ENCODE data around the gene NOS3.

Gene NOS3

DNA sequence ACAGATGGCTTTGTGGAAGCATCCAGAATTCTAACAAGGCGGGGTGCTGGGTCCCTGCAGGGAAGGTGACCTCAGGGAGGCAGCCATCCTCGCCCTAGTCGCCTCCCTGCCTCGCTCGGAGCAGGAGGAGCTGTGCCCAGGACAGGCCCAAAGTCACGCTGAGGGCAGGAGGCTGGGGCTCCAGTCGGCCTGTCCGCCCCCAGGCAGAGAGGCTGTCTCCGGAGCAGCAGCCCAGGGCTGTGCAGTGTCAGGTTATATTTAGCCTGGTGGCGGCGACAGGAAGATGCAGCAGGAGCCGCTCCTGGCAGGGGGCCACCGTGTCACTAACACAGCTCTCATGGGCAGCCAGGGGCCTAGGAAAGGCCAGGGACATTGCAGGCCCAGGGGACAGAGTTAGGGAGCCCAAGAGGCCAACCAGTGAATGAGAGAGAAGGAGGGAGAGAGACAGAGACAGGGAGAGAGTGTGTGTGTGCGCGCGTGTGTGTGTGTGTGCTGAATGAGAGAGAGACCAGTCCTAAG, 26.2 kb upstream of the NOS3 start:
- no peak for DNase-seq (ENCODE audit: low read depth)

DNA sequence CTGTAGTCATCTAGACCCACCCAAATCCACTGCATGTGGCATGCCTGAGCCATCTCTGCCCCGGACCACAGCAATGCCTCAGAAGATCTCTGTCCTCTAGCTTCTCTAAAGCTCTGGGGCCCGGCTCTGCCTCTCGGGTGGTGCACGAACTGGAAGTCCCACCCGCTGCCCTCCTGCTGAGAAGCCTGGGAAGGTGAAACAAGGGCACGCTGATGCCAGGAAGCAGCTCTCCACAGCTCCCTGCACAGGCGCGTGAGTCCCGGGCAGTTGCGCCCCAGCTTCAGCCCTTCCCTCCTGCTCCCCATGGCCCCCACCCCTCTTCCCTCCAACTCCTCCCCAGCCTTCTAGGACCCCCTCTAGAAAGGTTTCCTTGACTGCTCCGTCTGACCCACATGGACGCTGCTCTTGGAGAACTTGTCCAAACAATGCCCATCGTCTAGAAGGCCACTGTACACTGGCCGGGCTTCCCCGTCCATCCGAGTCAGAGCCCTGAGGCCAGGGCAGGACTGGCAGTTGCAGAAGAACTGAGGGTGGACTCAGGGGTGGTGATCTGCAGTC, 25.5 kb upstream of the NOS3 start:
- DNase-seq (ENCODE audit: low read depth), result no peak

DNA sequence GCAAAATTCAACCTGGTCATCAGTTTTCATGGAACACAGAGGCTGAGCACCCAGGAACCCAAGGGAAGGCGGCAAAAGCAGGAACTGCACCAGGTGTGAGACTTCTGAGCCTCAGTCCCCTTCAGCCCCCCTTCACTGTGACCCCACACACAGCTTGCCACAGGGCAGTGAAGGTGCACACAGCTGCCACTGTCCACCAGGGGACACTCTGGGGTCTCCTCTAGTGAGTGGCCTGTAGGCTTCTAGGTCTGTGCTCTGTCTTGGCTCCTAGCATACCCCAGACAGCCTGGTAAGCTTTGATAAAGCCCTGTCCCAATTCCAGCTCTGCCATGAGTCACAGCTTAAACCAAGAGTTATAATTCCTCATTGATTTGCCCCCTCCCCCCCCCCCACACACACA, 24.8 kb upstream of the NOS3 start:
- DNase-seq (ENCODE audit: low read depth), result no peak

DNA sequence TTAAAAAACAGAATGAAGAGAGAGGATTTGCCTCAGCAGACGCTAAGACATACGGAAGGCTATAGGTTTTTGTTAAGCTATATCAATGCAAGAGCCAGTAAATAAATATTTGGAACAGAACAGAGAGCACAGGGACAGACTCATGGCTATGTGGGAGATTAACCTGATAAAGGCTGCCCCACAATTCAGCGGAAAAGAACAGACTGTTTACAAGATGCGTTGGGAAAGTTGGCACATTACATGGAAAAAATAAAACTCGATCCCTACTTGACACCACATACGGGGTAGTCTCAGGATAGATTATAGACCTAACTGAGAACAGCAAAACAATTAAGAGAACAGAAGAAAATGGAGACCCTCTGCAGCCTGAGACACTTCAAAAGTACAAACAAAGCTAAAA, 23.5 kb upstream of the NOS3 start:
- no peak for DNase-seq (ENCODE audit: low read depth)

DNA sequence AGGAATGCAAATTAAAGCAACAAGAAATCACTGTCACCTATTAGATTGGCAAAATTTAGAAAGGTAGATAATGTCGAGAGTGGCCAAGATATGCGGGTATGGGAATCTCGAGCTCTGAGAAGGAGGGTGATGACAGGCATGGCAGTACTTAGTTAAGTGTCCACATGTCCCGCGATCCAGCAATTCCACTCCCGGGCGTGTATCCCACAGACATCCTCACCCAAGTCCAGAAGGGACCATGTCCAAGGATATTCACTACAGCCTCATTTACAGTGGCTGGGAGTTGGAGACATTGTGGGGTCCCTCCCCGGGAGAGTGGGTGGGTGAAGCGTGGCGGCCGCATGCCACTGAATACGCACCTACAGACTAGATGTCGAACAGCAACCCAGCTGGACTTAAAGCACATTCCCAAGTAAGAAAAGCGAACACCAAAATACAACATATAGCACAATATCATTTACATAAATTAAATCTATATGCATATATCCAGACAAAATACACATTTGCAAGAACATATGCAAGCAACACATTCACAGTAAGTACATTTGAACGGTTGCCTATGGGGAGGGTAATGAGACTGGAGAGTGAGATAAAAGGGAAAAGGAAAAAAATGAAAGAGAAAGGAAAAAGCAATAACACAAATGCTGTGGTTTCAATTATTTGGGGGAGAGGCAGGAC, 22.6 kb upstream of the NOS3 start:
- no peak for DNase-seq (ENCODE audit: low read depth)

DNA sequence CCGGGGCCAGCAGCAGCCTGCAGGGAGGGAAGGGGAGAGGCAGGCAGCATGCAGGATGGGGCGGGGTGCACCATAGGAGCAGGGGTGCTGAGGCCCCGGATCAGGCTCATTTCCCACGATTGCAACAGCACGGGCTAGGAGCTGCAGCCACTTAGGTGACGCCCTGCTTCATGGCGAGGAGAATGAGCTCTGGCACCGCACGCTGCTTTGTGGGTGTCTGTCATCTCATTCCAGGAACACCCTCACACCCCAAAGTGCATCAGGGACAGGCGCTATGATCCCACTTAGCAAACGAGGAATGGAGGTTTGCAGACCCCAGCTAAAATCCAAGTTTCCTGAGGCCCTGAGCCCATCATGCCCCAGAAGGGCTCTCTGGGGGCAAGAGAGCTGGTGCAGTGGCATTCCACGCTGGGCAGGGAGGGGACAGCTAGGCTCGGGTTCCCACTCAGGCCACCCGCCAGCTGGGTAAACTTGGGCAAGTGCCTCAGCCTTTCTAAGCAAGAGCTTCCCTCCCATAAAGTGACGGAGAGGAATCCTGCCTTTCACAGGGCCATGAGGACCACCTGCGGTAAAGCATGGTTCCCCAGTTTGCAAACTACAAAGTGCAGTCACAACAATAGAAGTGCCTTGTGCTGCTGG, 22.0 kb upstream of the NOS3 start:
- DNase-seq (ENCODE audit: low read depth), result no peak

DNA sequence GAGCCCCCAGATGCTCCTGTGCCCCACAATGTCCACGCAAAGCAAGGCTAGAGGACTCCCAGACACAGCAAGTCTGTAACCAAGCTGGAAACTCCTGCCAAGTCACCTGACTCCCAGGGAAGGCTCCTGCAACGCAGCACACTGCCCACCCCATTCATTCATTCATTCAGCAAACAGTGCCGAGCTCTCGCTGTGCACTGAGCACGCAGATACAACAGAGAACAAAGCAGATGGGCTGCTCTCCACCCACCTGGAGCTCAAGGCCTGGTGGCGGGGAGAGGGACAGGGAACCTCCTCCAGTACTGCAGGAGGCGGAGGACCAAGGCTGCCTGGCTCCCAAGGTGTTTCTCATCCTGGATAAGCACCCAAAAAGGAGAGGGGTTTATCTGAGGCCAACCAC, 21.3 kb upstream of the NOS3 start:
- no peak for DNase-seq (ENCODE audit: low read depth)

DNA sequence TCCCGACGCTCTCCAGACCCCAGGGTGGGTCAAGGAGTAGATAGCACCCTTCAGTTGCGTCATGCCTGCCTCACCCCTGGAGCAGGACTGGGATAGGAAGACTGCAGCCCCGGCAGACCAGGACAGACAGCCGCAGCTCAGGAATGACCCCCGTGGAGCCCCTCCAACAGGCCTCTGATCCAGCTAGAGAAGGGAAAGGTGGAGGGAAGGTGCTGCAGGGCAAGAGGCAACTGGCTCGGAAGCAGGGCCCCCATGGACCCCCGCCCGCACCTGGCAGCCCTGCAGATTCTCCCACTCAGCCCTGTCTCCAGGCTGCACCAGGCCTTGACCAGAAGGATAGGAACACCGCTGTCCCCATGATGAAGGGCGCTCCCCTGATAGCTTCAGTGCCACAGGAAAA, 20.4 kb upstream of the NOS3 start:
- DNase-seq (ENCODE audit: low read depth), result no peak

DNA sequence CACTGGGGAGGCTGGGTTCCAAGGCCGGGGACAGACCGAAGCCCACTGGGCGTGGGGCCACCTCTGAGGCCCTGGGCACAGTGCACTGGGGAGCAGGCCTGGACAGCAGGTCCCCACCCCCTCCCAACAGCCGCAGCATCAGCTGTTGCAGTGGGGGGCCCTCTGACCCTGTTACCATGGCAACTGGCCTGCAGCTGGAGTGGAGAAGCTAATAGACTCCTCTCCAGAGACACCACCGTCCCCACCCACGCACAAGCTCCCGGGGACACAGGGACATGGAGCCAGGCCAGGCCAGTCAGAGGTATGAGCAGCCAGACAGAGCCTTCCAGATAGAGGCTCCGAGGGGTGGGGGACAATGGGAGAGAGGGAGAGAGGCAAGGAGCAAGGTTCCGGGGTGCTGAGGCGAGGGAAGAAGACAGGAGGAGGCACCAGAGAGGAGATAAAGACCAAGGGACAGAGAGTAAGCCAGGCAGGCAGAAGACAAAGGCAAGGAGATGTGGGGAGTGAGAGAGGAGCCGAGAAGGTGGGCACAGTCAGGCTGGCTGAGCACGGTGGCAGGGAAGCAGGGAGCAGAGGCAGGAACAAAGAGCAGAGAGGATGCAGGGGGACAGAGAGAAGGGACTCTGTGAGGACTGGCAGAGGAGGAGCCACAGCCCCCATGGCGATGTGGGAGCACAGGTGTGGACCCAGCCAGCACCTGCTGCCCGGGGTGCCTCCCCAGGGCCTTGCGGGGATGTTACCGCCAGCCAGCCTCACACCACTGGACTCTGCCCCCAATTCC, 19.4 kb upstream of the NOS3 start:
- no peak for DNase-seq (ENCODE audit: low read depth)

DNA sequence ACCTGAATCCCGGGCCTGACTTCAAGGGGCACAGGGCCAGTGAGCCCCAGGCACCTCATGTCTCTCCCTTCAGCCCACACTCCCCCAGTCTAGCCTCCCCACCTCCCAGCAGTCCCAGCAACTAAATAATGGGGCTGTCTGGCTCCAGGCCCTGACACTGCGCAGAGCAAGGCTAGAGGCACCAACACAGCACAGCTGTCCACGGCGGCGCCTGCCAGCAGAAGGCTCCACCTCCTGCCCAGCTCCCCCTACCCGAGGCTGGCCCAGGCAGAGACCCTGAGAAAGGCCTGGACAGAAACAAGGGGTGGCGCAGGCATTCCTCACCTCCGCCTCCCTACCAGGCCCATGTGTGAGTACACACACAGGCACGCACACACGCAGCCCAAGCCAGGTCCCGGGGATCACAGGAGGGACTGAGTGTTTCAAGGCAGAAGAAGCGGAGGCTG, 18.8 kb upstream of the NOS3 start:
- no peak for DNase-seq (ENCODE audit: low read depth)

DNA sequence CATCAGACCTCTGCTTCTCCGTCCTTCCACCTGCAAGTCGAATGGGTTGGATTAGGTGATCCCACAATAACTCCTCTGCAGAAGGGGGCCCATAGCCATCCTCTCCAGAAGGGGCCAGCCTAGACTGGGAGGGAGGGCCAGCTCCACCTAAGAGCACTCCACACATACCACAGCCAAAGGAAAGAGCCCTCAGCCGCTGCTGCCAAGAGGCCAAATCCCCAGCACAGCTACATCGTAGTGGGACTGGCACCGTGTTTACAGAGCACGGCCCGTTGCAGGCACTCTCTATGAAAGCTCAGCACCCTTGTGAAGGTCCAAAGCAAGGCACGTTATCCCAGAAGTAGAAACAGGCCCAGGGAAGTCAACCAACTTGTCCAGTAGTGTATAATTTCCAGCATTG, 18.1 kb upstream of the NOS3 start:
- no peak for DNase-seq (ENCODE audit: low read depth)

DNA sequence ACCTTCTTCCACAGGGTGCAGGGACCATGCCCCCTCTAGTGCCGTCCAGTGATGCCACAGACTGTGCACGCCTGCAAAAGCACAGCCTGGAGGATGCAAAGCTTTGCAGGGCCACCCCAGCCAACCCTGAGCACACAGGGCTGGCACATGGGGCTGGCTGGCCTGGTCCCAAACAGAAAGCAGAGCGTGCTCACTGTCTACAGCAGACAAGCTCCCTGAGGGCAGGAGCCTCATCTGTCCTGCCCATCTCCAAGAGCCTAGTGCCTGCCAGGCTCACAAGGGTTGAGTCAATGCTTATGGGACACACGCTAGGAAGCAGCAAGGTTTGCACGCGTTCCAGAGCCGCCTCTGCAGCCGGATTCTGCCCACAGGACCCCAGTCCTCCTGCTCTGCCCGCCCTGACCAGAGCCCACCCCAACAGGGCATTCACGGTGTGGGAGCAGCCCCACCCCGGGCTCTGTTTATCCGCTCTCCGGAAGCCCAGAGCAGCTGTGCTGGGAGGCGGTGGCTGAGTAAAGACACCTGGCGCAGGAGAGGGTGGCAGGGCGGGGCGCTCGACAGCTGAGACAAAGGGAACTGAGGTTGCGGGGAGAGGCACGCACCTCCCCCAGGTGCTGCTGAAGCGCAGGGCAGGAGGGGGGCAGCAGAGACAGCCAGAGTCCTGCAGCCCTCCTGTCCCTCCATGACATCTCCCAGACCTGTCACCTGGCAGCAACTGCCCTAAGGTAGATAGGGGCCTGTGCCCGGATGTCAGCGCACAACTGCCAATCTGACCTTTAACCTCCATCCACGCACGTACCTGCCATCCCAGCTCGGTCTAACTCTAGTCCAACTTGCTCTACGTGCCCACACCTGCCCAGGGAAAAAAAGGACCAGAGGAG, 17.0 kb upstream of the NOS3 start:
- no peak for DNase-seq (ENCODE audit: low read depth)

DNA sequence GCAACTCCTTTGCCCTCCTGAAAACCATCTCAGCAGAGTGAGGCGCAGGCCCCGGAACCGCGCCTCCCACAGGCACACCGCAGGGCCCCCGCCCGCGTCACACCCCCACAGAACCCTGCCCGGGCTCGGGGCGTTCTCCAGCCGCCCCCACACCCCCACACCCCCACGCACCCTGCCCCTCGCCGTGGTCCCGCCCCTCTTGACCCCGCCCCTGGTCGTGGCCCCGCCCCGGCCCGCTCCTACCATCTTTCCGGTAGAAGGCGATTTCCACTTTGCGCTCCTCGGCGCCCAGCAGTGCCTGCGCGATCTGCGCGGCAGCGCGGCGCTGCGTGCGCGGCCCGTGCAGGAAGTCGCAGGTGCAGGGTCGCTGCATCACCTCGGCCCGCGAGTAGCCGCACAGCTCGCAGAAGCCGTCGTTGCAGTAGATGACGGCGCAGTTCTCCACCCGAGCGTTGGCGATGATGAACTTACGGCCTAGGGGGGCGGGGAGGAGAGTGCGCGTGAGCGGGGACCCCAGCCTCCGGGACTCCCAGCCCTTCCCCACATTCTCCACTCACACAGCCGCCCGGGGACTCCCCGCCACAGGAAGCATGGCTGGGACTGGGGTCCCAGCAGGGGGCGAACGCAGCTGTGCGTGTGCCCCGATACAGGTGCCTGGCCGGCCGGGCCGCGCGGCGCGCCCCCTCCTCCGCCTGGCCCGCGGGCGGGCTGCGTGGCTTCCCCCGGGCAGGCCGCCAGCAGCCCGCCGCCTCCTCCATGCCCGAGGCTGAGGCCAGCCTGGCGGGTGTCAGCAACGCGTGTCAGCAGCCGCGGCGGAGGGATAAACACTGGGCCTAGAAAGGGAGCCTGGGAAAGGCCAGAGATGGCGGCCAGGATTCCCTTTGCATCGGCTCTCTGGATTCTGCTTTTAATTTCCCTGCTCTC, 16.1 kb upstream of the NOS3 start:
- peak; percentile 70 for DNase-seq (ENCODE audit: low read depth)

DNA sequence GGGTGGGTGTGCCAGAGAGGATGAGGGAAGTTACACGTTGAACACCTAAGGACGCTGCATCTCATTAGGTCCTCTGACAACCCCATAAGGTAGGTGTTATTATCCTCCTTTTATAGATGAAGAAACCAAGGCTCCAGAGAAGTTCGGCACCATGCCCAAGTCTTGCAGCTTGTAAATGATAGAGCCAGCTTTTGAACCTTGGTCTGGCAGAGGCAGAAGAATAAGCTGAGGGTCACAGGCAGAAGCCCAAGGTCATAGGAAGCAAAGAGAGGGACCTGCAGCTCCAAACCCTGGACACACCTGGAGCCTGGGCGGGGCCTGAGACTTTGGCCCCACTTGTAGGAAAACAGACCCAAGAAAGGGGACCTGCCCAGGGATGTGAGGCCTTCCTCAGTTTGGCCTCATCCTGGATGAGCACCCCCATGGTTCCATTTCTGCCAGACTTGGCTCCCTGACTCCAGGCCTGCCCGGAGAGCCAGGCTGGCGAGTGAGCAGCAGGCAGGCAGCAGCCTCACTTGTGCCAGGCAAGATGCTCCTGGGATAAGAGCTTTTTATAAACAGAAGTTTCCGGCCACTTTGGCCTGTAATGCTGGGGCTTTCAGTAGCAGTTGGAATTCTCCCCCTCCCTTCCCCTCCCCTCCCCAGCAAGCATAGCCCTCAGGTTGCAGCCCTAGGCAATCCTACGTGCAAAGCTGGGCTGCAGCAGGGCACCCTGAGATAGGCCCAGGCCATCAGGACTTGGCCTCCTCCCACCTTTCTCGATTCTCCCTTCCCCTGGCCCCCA, 15.1 kb upstream of the NOS3 start:
- no peak for DNase-seq (ENCODE audit: low read depth)

DNA sequence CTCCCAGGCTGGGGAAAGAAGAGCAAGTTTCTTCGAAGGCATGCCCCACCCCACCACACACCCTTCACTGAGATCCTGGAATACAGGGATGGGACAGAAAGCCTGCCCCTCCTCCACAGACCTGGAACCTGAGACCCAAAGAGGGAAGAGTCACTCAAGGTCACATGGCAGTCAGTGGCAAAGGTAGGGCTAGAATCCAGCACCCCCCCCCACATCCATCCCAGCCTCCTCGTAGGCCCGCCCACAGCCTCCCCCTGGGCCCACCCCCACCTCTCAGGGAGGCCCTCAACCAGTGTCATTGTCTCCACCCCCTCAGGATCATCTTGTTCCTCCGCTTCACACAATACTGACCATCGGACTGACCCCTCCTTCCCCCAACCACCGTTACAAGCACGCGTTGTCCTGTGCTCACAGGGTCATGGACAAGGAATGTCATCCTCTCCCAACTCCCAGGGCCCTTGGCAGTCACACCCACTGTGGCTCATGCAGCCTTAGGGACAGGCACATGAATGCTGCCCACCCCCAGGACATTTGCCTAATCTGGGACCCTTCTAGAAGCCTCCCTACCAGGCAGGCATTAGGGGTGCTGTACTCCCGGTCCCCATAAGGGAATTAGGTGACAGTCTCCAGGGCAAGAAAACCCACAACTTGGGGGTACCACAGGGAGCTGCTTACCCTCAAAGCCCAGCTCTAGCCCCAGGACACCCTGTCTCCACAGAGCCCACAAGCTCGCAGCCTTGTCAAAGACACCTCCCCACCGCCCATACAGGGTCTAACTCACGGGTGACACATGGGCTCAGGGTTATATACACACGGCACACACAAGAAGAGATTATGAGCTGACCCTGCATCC, 14.1 kb upstream of the NOS3 start:
- DNase-seq (ENCODE audit: low read depth), result no peak

DNA sequence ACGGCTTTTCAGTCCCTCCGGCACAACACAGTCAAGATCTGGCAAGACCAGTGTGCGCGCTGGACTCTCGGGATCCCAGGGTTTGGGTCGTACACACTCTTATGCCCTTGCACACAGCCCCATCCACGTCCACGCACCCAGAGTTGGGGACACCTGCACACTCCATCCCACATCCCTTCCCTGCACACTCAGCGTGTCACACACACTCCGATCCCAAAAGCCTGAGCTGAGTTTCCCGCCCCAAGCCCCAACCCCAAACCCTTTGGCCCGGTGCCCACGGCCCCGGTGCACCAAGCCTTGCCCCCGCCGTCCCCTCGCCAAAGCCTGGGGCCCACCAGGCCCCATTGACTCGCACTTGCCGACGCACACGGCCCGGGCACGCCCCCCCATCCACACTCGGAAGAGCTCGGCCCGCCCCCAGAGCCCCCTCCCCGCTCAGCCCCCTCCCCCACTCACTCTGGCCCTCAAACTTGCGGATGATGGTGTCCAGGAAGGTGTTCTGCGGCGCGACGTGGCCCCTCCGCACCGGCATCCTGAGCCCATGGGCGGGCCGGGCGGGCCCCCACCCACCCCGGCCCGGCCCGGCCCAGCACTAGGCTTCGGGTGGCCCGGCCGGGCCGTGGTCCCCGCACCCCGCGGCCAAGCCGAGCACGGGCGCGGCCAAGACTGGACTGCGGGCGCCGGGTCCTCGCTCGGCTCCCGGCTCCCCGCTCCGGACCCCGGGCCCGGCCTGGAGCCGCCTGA, 13.3 kb upstream of the NOS3 start:
- DNase-seq (ENCODE audit: low read depth), result no peak

DNA sequence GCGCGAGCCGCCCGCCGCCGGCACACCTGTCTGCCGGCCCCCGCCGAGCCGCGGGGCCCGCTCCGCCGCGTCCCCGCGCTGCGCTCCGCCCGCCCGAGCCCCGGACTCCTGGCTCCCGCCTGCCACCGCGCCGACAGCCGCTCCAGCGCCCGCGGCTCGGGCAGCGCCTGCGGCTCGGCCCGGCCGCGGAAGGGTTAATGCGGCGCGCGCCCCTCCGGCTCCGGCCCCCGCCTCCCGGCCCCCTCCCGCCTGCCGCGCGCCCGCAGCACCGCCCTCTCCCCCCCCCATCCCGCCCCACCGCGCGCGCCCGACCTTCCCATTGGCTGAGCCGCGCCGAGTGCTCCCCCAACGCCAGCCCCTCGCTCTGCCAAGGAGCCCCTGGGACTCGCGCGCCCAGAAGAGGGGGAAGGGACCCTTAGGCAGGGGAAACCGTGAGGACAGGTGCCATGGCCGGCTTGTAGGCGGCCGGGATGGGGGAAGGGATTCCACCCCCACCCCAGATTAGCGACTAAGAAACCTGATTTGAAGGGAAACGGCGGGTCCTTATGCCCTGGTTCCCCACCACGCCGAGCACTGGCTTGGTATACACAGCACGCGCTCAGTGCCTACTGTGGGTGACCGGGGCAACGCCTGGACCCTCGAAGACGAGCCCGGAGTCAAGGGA, 12.6 kb upstream of the NOS3 start, which contains the start of gene KCNH2:
Gene KCNH2, minus strand, starts transcription at position 196 of the 664 bp plus-strand sequence. CDS start 408 bp downstream, outside the sequence.
- DNase-seq (ENCODE audit: low read depth), result no peak

Data from activated T-cell treated with anti-CD3 and anti-CD28 coated beads for 48 hours (primary cell).